Pancreas (tissue), 10 donors: ENCODE results near the gene TAF7L. TPM values are rescaled to one million over a fixed set of nuclear protein-coding genes. Genes with fewer than 3 reads are reported as not detected.
"Not testable (repeated sequence)": the region's sequence is repeated elsewhere in the genome, so short reads cannot be mapped to it uniquely, and the experiment has no call there.

Experiments
- ATAC-seq, 4 donors: fragments of 200-7000 bp; cut with Tn5 transposase; one replicate each; pipeline versions ENCODE4 v1.8.0 to v1.9.1; 2020; ENCODE audit warnings: mild to moderate bottlenecking in 4 of 4, moderate library complexity in 4 of 4
- DNase-seq, 6 donors: peaks; one replicate each; pipeline ENCODE4 v3.0.0-alpha.2; 2020
- FAIRE-seq: peaks from 2 replicates; lab custom pipeline; 2012; peaks lifted over from hg19 to GRCh38; lab: Jason Lieb, UNC
- H3K27ac ChIP-seq, 4 donors: fragments of 200-600 bp; sonication (generic); 1 replicate in 3 of 4; 2 replicates in 1 of 4; pipeline versions ENCODE4 v1.5.0 to v1.8.0; 2020
- H3K27me3 ChIP-seq, 4 donors: fragments of 200-600 bp; one replicate each; pipeline ENCODE4 v1.8.0; 2021
- H3K36me3 ChIP-seq, 3 donors: fragments of 200-600 bp; sonication (generic) in 1 of 3; one replicate each; pipeline versions ENCODE4 v1.5.0 to v1.8.0; 2020 to 2021
- H3K4me1 ChIP-seq, 3 donors: fragments of 200-600 bp; one replicate each; pipeline ENCODE4 v1.8.0; 2021
- H3K4me3 ChIP-seq, 4 donors: fragments of 200-600 bp; sonication (generic) in 2 of 4; one replicate each; pipeline versions ENCODE4 v1.5.0 to v1.8.0; 2020 to 2021
- H3K9me3 ChIP-seq, 4 donors: fragments of 200-600 bp; one replicate each; pipeline ENCODE4 v1.8.0; 2021
- CTCF ChIP-seq, 4 donors: fragments of 200-600 bp; sonication (generic) in 3 of 4; IDR thresholded peaks; one replicate each; pipeline versions ENCODE4 v1.5.0 to v1.8.0; 2021; ENCODE audit warnings: antibody characterized with exemption in 4 of 4
- WGBS, 2 donors: extraction: QIAGEN DNeasy Blood & Tissue Kit; methylation state at CpG; one replicate each; pipeline ENCODE4 v1.1.7; 2013; 5-methylcytosine and 5-hydroxymethylcytosine counted together
- intact Hi-C, 3 donors: fragments of 100-400 bp; cut with DNase I; formaldehyde crosslinking; loops; one replicate each; pipeline versions ENCODE4 v1.11.1 to v1.14.2; 2022
- polyA plus RNA-seq, 2 donors: library from polyadenylated mRNA; stranded (reverse); fragments of 200-250 nt; gene quantifications; one replicate each; pipeline ENCODE4 v1.2.3, GENCODE V29; 2013
- total RNA-seq, 6 donors: library from RNA; stranded (reverse); fragmentation: NEBNext Ultra II Directional in 4 of 6; extraction: Animal tissue kit (Norgen Biotek cat#: 25700) in 4 of 6; gene quantifications; one replicate each; pipeline versions ENCODE4 v1.2.1 to v1.2.4, GENCODE V29; 2021 to 2023
- donor health status: healthy with polysubstance abuse.
- donor health status: DM: no; HTN: no; CAD: no; lungs with moderate emphysema.
- donor health status: DM: no; HTN: no; CAD: no.
- donor health status: control.
- donor health status: control.
- donor health status: Bipolar disorder and iron deficiency.
- donor health status: DM: yes; HTN: yes; CAD: no.
- donor health status: DM: no; HTN: no; CAD: no.
- donor health status: DM: no; HTN: no; CAD: no.
- donor health status: DM: yes; HTN: yes; CAD: no.

The TAF7L gene
- under 1 TPM in 1 of 6 donors, not detected in 5; 0.08 TPM for total RNA-seq
- under 1 TPM in 1 of 2 donors, not detected in 1; 0.05 TPM for polyA plus RNA-seq

- DNase-seq (peak in 1 of 6 donors; percentile 47), FAIRE-seq (no peak), ATAC-seq (peak in 1 of 4 donors; percentile 38)
- WGBS, 2 donors = 15 to 45% methylated on average over 75 of the region's 75 CpGs
- Histone ChIP-seq H3K27ac (no peak within 1 kb of the TSS), H3K36me3 (no peaks in the 10 kb centered on the region), H3K4me1 (no peaks in the 10 kb centered on the region), H3K9me3 (no peaks in the 10 kb centered on the region), H3K27me3 (peaks cover 0 to 32% (median 10%) of the 10 kb centered on the region in 4 donors), H3K4me3 (peak within 1 kb of the TSS in 1 of 4 donors; percentile 20)
- no peak for TF ChIP-seq CTCF (IDR thresholded peaks at IDR 0.05)
- intact Hi-C loops = no loop called here
Observed at GRCh38 chrX:101290957-101291603, at the start of gene TAF7L. Gene TAF7L, minus strand, starts transcription at chrX:101291334. Its CDS starts 3,791 bp downstream, at chrX:101287543.

- no peak overlapping the region for H3K4me3 ChIP-seq
- intact Hi-C loops = no loop called here
- no peaks in the 10 kb centered on the region for H3K9me3 ChIP-seq
- H3K27me3 ChIP-seq = no peaks in the 10 kb centered on the region
- no peaks in the 10 kb centered on the region for H3K36me3 ChIP-seq
- no peak overlapping the region for H3K27ac ChIP-seq
- no peak for TF ChIP-seq CTCF (IDR thresholded peaks at IDR 0.05)
- WGBS, 2 donors = 75 to 90% methylated on average over 4 of the region's 4 CpGs
- no peak for ATAC-seq
- H3K4me1 ChIP-seq = no peaks in the 10 kb centered on the region
- no peak for FAIRE-seq
- no peak for DNase-seq
Observed at GRCh38 chrX:101337776-101338271, 46.7 kb upstream of the TAF7L start.

GRCh38 chrX:101334310-101334709 is 43.2 kb upstream of the TAF7L start:
- DNase-seq, H3K27me3 ChIP-seq, H3K27ac ChIP-seq, H3K9me3 ChIP-seq, H3K36me3 ChIP-seq, H3K4me1 ChIP-seq, FAIRE-seq, H3K4me3 ChIP-seq, ATAC-seq, intact Hi-C loops: not testable (repeated sequence)
- 62 to 68% methylated on average over 7 of the region's 7 CpGs for WGBS, 2 donors

GRCh38 chrX:101326600-101326999 is 35.5 kb upstream of the TAF7L start:
- H3K36me3 ChIP-seq, intact Hi-C loops, ATAC-seq, FAIRE-seq, H3K27ac ChIP-seq, DNase-seq, H3K4me3 ChIP-seq, H3K4me1 ChIP-seq, H3K9me3 ChIP-seq: not testable (repeated sequence)
- H3K27me3 ChIP-seq = peaks cover 0 to 11% (median 2%) of the 10 kb centered on the region in 4 donors
- WGBS, 2 donors = 61 to 83% methylated on average over 3 of the region's 3 CpGs

GRCh38 chrX:101303790-101304189 is 12.7 kb upstream of the TAF7L start:
- no peak overlapping the region for H3K4me3 ChIP-seq
- H3K36me3 ChIP-seq = no peaks in the 10 kb centered on the region
- ATAC-seq = no peak
- no peak for FAIRE-seq
- H3K27me3 ChIP-seq = peaks cover 0 to 4% (median 2%) of the 10 kb centered on the region in 4 donors
- 78 to 96% methylated on average over 1 of the region's 1 CpG for WGBS, 2 donors
- intact Hi-C loops = no loop called here
- no peak for TF ChIP-seq CTCF (IDR thresholded peaks at IDR 0.05)
- H3K9me3 ChIP-seq = no peaks in the 10 kb centered on the region
- no peak overlapping the region for H3K27ac ChIP-seq
- DNase-seq = no peak
- H3K4me1 ChIP-seq = no peaks in the 10 kb centered on the region

- FAIRE-seq = not testable (repeated sequence)
Observed at GRCh38 chrX:101295603-101296002, 4.5 kb upstream of the TAF7L start.

More at GRCh38 chrX:101295603-101296002, 4.5 kb upstream of the TAF7L start:
- H3K36me3 ChIP-seq, H3K4me1 ChIP-seq, ATAC-seq, DNase-seq, H3K27ac ChIP-seq, H3K9me3 ChIP-seq, intact Hi-C loops, H3K4me3 ChIP-seq: not testable (repeated sequence)
- peaks cover 0 to 17% (median 7%) of the 10 kb centered on the region in 4 donors for H3K27me3 ChIP-seq
- 86 to 92% methylated on average over 3 of the region's 3 CpGs for WGBS, 2 donors
